GM21447 (cell line): Measurements from ENCODE around the gene C20orf204.

Source experiments
- ATAC-seq: cut with Tn5 transposase; IDR thresholded peaks from one replicate; pipeline ENCODE4 v1.9.1; 2021; ENCODE audit not compliant: unreplicated experiment

Gene C20orf204

DNA sequence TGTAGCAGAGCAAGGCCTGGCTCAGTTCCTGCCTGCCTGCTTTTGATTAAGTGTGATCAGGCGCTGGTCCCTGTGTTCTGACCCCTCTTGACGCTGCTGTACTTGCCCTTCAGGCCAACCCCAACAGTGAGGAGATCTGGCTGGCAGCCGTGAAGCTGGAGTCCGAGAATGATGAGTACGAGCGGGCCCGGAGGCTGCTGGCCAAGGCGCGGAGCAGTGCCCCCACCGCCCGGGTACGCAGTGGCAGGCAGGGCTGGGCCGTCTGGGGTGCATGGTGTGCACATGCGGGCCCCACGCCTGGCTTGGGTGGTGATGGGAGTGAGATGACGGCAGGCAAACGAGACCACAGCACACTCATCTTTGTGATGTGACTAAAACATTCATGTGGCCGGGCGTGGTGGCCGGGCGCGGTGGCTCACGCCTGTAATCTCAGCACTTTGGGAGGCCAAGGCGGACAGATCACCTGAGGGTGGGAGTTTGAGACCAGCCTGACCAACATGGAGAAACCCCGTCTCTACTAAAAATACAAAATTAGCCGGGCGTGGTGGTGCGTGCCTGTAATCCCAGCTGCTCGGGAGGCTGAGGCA lies 10.1 kb upstream of the C20orf204 start:
- ATAC-seq, result no peak

DNA sequence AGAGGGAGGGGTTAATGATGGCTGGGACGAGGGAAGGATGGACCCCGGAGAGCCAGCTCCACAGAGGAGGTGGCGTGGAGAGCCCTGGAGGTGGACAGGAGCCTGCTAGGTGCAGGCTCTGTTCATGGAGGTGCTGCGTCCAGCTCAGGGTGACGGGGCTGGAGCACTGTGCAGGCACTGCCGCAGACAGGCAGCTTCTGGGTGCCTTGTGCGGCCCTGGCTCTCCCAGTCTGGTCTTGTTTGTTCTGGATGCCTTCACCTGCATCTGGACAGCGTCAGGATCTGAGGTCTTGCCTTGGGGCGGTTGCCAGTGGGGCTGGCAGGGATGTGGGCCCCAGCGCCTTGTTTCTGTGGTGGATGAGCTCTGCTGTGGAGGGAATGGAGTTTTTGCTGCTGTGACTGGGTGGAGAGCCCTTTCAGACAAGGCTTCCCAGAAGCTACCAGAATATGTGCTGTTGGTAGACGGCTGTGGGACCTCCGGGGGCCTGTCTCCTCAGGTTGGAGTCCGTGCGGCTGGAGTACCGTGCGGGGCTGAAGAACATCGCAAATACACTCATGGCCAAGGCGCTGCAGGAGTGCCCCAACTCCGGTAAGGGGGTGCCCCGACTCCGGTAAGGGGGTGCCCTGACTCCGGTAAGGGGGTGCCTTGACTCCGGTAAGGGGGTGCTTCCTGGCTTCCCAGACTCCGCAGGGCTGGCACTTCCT lies 7.8 kb upstream of the C20orf204 start:
- no peak for ATAC-seq

DNA sequence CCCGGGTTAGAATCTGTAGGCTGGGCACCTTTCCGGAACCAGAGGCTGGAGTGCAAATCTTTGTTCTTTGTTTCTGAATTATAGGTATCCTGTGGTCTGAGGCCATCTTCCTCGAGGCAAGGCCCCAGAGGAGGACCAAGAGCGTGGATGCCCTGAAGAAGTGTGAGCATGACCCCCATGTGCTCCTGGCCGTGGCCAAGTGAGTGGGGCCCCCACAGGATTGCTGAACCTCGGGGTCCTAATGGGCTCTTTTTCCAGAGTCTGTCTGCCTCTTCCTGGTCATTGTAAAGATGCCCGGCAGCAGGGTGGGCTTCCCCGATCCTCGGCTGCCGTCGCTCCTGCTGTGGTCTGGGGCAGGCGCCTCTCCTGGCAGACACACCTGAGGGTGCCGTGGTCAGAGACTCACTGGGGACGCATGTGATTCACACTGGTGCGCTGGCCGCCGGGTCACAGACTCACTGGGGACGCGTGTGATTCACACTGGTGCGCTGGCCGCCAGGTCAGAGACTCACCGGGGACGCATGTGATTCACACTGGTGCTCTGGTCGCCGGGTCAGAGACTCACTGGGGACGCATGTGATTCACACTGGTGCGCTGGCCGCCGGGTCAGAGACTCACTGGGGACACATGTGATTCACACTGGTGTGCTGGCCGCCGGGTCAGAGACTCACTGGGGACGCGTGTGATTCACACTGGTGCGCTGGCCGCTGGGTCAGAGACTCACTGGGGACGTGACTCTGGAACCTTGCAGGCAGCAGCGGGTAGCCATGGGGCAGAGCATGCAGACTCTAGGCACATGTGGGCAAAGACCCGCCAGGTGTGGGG lies 6.5 kb upstream of the C20orf204 start:
- no peak for ATAC-seq

DNA sequence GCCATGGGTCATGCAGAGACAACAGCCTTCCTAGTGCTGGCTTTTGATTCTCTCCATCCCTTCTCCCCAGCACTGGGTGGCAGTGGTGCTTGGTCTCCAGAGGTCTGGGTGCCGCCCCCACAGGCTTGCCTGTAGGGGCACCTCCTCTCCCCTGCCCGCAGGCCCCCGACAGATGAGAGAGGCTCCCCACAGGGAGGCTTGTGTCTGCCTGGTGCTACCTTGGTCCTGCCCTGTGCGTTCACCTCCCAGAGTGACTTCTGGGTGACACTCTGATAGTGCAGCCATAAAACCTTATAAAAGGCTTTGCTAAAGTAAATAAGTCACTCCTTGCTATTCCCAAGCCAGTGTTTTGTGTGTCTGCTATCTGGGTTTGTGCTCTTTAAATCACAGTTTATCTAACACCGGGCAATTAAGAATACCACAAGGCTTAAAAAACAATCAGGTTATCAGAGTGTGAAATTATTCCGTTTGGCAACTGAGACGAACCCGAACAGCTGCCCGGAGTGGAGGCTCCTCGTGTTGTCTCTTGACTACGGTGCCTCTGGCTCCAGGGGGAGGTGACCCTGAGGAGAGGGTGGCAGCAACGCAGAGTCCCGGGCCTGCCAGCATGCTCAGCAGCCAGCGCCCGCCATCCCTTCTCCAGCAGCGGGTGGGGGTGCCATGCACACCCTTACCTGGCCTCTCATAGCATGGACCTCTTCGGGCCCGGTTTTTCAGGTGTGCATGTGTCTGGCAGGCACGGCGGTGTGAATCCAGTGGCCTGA lies 5.4 kb upstream of the C20orf204 start:
- no peak for ATAC-seq

DNA sequence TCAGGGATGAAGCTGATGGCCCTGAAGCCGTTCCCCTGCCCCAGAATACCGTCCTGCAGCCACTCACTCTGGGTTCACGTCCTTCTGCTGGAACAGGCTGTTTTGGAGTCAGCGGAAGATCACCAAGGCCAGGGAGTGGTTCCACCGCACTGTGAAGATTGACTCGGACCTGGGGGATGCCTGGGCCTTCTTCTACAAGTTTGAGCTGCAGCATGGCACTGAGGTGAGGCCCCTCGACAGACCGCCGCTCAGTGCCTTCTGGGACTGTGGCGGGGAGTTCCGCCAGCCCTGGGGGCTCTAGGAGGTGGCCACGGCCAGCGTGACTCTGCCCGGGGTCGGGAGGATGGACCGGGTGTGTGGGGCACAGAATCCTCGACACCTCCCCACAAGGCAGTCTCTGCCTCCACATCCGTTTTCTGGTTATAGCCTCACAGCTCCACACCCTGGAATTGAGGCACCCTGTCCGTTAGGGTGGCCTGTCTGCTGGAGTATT lies 4.1 kb upstream of the C20orf204 start:
- ATAC-seq, result no peak

DNA sequence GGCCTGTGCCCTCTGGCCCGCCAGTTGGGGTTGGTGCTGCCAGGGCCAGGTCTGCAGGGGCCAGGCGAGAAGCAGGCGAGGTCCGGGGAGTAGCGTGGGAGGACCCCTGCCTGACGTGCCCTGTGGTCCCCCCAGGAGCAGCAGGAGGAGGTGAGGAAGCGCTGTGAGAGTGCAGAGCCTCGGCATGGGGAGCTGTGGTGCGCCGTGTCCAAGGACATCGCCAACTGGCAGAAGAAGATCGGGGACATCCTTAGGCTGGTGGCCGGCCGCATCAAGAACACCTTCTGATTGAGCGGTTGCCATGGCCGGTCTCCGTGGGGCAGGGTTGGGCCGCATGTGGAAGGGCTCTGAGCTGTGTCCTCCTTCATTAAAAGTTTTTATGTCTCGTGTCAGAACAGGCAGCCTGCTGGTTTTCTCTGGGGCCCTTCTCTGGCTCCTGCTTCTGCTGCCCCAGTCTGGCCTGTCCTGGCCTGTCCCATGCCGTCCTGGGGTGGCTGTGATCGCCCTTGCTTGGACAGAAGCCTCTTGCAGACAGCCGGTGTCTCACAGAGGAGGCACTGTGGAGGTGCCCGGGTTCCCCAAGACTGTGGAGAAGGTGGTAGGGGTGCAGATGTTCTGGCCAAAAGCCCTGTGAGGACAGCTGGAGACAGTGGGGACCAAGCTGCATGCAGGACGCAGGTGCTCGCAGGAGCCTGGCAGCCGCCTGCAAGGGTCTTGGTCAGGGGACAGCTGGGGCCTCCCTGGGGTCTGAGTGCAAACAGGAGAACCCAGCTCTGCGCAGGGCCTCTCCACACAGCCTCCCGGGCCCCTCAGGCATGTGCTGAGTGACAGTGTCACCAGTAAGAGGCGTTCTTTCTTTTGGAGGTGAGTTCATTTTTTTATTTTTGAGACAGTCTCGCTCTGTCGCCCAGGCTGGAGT lies 3.0 kb upstream of the C20orf204 start:
- no peak for ATAC-seq

DNA sequence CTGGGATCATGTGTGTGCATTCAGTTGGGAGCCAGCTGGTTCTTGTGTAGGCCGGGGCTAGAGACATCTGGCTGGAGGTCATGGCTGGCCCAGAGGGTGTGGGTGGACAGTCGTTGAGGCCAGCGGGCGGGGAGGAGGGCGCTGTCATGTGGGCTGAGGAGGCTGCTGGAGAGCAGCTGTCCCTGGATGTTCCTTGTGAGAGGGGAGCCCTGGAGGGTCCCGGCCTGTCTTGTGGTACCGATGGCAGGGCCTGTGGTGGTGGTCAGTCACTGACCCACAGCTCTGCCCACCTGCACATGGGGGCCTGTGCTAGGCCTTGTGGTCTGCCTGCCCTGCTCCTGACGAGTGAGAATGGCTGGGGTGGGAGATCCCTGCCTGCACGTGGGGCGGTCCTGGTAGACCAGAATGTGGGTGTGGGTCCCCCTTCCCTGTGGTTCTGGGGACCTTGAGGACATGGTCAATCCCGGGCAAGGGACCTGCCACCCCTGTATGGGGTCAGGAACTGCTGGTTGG lies 1.9 kb upstream of the C20orf204 start:
- ATAC-seq, result no peak

DNA sequence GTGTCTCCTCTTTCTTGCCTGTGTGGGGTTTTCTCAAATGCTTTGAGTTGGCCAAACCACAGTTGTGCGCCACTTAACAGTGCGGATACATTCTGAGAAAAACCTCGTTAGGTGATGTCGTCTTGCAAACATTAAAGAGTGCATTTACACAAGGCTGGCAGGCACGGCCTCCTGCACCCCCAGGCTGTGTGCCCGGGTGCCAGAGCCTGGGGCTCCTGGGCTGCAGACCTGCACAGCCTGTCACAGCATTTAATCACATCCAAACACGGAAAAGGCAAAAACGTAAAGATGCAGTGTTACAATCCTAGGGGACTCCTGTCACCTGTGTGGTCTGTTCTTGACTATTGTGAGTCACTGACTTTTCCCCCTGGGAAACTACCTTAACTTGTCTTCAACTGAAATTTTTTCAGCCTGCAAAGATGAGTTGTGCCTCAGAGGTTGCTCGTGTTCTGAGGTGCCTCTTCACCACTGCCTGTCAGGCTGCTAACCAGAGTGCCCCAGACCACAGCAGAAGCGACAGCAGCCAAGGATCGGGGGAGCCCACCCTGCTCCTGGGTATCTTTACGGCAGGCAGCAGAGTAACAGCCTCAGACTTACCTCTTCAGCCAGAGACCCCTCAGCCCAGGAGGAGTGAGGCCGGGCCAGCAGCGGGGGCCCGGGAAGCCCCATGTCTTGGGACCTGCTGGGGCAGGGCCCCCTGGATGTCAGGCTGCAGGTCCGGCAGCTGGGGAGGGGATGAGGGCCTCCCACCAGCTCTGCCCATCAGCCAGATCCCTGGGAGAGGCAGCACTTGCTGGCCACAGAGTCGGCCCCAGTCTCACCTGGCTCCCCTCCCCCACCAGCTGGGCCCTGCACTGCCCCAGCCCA lies 683 bp upstream of the C20orf204 start:
- no peak for ATAC-seq

DNA sequence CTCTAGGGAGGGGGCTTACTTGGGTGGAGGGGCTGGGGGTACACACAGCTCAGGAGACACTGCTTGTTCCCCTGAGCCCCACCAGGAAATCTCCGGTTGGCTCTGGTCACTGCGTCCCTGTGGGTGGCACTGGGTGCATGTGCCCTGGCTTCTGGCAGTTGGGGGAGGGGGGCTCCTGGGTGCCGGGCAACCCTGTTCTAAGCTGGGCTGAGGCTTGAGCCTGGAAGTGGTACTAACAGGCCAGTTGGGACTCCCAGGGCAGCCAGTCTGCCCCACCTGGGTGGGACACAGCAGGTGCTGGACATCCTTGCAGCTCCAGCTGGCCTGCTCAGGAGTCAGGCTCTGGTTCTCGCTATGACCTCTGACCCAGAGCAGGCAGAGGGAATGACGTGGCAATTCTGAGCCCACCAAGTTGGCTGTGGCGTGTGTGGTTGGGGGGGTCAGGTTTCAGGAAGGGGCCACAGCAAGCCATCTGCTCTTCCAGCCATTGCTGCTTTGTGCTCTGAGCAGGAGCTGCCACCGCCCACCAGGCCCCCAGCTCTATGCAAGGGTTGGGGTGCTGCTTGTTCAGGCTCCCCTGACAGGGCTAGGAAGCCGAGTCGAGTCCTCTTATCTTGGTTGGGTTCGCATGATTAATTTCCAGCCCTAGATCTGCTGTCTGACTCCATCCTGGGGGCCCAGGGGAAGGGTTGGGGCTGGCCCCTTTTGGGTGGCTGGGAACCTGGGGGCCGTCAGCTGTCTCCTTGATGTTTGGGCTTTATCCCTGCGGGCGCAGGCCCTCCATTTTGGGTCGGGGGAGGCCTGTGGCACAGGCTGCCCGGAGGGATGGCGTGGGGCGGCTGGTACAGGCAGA lies 590 bp downstream of the C20orf204 start:
- no peak for ATAC-seq

DNA sequence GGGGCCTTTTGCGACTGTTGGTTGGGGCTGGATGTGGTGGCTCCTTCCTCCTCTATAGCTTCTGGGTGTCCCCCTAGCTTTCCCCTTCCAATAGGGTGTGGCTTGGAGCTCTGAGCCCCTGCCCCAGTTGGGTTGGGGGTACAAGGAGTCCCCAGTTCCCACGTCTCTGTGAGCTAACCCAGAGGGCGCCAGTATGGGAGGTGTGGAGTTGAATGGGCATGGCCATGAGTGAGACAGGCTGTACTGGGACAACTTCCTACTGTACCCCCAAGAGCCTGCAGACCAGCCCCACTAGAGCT lies 1.2 kb downstream of the C20orf204 start:
- no peak for ATAC-seq

DNA sequence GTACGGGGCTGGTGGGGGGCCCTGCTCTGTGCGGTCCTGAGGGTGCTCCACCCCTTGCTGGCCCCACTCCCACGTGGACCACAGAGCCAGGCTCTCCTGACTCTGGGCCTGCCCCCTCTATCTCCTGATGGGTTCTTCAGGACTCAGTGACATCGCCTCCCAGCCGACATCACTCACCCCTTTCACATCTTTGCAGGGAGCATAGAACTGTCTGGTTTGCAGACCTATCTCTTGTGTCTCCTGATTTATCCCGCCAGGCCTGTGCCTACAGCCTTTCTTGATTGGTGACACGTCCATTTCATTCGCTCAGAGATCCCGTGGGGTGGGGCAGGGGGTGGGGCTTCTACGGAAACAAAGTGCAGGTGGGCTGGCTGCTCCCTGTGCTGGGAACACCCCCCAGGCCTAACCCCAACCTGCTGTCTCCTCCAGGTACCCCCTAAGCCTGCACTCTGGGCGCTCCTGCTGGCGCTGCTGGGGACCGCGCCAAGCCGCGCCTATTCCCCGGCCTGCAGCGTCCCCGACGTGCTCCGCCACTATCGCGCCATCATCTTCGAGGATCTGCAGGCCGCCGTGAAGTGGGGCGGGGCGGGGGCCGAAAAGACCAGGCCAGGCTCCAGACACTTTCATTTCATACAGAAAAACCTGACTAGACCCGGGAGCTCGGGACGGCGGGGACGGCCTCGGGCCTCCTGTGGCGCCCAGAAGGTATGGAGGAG lies 1.7 kb downstream of the C20orf204 start:
- ATAC-seq, result no peak

DNA sequence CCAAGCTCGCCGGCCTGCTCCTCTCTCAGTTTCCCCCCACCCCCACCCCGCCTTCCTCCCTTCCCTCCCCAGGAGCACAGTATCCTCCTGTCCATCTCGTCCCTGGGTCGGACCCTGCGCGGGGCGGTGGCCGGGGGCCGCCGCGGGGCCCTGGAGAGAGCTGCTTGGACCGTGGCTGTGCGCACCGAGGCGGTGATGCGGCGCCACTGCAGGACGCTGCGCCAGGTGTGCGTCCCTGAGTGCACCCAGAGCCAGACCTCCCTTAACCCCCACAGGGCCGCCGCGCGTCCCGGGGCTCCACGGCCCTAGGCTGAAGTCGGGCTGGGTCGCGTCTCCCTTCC lies 2.2 kb downstream of the C20orf204 start:
- peak; percentile 14 for ATAC-seq

DNA sequence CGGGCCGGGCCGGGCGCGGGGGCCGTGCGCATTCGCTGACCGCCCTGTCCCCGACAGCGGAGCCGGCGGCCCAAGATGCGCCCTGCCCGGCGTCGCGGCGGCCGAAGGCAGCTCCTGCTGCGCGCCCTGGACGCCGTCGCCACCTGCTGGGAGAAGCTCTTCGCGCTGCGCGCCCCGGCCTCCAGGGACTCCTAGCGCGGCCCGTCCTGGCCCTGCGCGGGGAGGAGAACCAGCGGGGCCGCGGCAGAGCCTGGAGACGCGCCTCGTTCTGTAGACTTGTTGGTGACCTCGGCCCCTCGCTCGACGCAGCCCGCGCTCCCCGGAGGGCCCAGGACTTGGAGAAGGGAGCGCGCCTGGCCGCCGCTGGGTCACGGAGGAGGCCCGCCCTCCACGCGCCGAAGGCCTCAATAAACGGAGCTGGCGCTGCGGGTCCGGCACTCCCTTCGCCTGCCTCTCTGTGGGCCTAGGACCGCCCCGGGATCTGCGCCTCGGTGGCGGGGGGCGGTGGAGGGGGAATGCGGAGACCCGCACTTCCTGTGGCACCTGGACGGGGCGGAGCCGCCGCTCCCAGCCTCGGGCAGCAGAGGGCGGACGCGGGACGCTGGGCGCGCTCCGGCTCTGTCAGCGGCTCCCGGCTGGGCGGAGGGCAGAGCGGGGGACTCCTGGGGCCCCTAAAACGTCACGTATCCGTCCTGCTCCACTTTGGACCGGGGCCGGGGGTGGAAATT lies 2.7 kb downstream of the C20orf204 start:
- ATAC-seq, result peak; percentile 52

DNA sequence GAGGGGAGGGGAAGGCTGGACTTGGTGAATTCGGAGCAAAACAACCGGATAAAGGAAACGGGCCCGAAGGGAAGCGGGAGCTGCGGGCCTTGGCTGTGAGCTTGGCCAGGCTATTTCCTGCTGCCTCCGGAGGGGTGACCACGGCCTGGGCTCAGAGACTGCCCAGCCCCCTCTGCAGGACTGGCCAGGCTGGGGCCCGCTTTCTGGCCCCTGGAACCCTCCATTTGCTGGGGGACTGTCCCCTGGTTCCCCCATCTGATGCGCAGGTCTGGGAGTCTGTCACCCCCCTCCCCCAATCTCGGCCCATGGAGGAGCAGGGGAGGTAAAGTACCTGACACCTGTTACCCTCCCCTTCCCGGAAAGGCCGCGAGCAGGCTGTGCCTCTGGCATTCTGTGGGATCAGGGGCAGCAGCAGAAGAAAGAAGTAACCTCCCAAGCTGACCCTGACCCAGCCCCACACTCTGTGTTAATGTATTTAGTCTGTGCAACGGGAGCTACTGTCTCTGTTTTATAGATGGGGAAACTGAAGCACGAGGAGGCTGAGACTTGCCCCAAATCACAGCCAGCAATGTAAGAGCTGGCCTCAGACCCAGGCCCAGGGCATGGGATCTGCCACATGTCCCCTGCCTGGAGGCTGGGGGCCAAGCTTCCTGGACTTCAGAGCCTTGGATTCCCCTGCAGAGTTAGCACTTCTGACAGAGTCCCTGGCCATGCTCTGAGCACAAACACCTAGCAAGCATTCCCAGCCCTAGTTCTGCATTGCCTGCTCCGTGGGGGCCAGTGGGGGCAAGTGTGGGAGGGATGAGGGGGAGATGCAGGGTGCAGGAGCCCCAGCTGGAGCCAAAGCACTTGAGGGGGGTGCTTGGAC lies 3.5 kb downstream of the C20orf204 start:
- no peak for ATAC-seq

DNA sequence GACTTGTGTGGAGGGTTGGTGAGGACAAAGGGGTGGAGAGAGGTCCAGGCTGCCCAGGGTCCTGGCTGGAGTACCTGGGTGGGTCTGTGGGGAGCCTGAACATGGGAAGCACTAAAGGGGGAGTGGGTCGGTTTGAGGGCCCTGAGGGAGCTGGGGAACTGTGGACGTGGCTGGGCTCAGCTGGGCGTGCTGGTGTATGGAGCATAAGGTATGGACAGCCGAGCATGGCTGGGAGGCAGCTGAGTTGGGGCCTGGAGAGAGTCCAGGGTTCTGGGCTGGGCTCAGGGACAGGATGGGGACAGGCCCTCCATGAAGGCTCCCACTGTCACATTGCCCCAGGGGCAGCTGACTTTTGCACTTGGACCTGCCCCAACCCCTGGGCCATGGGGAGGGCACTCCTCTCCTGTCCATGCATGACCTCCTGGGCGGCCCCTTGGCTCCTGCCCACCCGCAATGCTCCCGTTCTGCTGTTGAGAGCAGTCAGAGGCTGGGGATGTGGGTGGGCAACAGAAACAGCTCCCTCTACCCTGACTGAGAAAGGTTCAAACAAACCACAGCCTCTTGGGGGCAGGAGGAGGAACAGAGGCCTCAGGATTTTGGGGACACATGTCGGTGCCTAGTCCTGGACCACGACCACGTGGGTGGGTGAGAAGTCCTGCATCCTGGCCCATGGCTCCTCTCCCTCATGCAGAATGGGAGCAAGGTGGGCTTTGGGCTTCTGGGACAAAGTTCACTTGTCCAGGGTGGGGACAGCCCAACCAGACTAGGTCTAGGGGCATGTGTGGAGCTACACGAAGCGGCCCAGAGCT lies 4.5 kb downstream of the C20orf204 start:
- no peak for ATAC-seq
